Measurements from ENCODE around the gene CD59. TPM values are rescaled to one million over a fixed set of nuclear protein-coding genes. Genes with fewer than 3 reads are reported as not detected.

CD59 gene
- total and polyA plus RNA-seq, 10 of the 15 experiments (the other 5 are each of a cell fraction or from before 2014, with no cell fraction given): 55.5 to 256 (median 181) TPM

DNA sequence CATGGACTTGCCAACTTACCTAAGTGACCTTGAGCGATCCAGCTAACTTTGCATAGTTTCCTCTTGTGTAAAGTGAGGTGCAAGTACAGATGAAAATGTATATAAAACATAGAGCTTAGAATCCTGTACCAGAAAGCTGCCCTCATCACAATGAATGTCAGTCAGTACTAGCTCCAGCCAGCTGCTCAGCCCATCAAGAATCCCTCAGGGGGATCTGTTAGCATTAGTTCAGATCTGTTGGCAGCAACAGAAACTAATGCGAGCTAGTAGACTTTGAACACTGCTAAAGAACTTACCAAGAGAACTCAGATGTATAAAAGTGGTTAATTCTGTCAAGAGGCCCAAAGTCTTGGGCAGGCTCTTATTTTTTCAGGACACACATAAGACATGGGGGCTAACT, 29.3 kb downstream of the CD59 start:
- POLR2A ChIA-PET: interaction anchor here (0.6 to 1.9 kb wide), 3 partner anchors 9 to 901 kb away, joined by 3 to 4 read pairs (median 4); no protein-coding TSS in a partner anchor
- WGBS (ENCODE audit: insufficient coverage, insufficient replicate concordance, low lambda C conversion rate, missing lambda C conversion rate): 89% methylated on average over 2 of the region's 2 CpGs
- Histone ChIP-seq H2AFZ (ENCODE audit: control insufficient read depth, low read depth, low read length) (no peak overlapping the region), H3K4me1 (ENCODE audit: control insufficient read depth, insufficient read depth, low read length) (0 out of 2 replicates have a peak, but pooled peaks cover 4% of the 10 kb centered on the region), H3K4me2 (ENCODE audit: control insufficient read depth, insufficient read depth) (no peak overlapping the region), H3K9me3 (replicated peaks; ENCODE audit: control insufficient read depth, insufficient read depth, low read length) (no peaks in the 10 kb centered on the region), H3K9ac (ENCODE audit: control insufficient read depth, insufficient read depth, low read length) (no peak overlapping the region), H3K27me3 (replicated peaks in 1 of 2; ENCODE audit: control insufficient read depth in 2 of 2, insufficient read depth in 2 of 2, low read length in 1 of 2) (no peaks in the 10 kb centered on the region), H3K27ac (ENCODE audit: control insufficient read depth, insufficient read depth) (no peak overlapping the region), H3K79me2 (ENCODE audit: control insufficient read depth, insufficient read depth, low read length) (no peaks in the 10 kb centered on the region), H3K36me3 (ENCODE audit: control insufficient read depth in 2 of 2, insufficient read depth in 2 of 2, low read length in 1 of 2) (peaks cover 13 to 19% of the 10 kb centered on the region in 2 experiments), H4K20me1 (ENCODE audit: control insufficient read depth, insufficient read depth) (no peaks in the 10 kb centered on the region), H3K4me3 (no peak overlapping the region)
- in situ Hi-C loops (cut with MboI) (no loop called here), intact Hi-C loops (cut with micrococcal nuclease; ENCODE audit: unreplicated experiment) (no loop called here)
- DNase-seq (ENCODE audit: low read depth, low spot score): no peak
- SMC1A ChIA-PET (ENCODE audit: uncharacterized antibody, unreplicated experiment): interaction anchor here (0.8 to 1.2 kb wide), 5 partner anchors 9 to 36 kb away, joined by 3 to 9 read pairs (median 4); no protein-coding TSS in a partner anchor
- TF ChIP-seq CHD4 (IDR thresholded peaks at IDR 0.05): no peak
- TF ChIP-seq CBX5 (IDR thresholded peaks at IDR 0.05; ENCODE audit: low read depth): no peak
- no peak for TF ChIP-seq ZNF24 (IDR thresholded peaks at IDR 0.05)
- no peak for TF ChIP-seq NFIC (IDR thresholded peaks at IDR 0.05; ENCODE audit: low read depth, low read length)
- TF ChIP-seq MYC (IDR thresholded peaks at IDR 0.05; ENCODE audit: insufficient read depth, insufficient read length, insufficient replicate concordance, low read length, severe bottlenecking): no peak
- no peak for TF ChIP-seq EZH2 (IDR thresholded peaks at IDR 0.05; ENCODE audit: borderline replicate concordance, control insufficient read depth, low read depth, low read length)
- TF ChIP-seq ZNF592 (IDR thresholded peaks at IDR 0.05): no peak
- TF ChIP-seq RBBP5 (conservative IDR thresholded peaks at IDR 0.05): no peak
- TF ChIP-seq, protein P1, sequence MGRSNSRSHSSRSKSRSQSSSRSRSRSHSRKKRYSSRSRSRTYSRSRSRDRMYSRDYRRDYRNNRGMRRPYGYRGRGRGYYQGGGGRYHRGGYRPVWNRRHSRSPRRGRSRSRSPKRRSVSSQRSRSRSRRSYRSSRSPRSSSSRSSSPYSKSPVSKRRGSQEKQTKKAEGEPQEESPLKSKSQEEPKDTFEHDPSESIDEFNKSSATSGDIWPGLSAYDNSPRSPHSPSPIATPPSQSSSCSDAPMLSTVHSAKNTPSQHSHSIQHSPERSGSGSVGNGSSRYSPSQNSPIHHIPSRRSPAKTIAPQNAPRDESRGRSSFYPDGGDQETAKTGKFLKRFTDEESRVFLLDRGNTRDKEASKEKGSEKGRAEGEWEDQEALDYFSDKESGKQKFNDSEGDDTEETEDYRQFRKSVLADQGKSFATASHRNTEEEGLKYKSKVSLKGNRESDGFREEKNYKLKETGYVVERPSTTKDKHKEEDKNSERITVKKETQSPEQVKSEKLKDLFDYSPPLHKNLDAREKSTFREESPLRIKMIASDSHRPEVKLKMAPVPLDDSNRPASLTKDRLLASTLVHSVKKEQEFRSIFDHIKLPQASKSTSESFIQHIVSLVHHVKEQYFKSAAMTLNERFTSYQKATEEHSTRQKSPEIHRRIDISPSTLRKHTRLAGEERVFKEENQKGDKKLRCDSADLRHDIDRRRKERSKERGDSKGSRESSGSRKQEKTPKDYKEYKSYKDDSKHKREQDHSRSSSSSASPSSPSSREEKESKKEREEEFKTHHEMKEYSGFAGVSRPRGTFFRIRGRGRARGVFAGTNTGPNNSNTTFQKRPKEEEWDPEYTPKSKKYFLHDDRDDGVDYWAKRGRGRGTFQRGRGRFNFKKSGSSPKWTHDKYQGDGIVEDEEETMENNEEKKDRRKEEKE (IDR thresholded peaks at IDR 0.05): no peak
- no peak for TF ChIP-seq CHD2 (IDR thresholded peaks at IDR 0.05; ENCODE audit: borderline replicate concordance, low read depth, low read length)
- TF ChIP-seq MEF2B (IDR thresholded peaks at IDR 0.05; ENCODE audit: partially characterized antibody, poor library complexity, severe bottlenecking): no peak
- TF ChIP-seq CREB1 (IDR thresholded peaks at IDR 0.05; ENCODE audit: low read depth): no peak
- no peak for TF ChIP-seq GATAD2B (conservative IDR thresholded peaks at IDR 0.05; ENCODE audit: low read depth)
- CTCF ChIA-PET: interaction anchor here (1.0 to 7.1 kb wide), 3 partner anchors 9 to 36 kb away, joined by 3 to 35 read pairs (median 11); no protein-coding TSS in a partner anchor
- RAD21 ChIA-PET (ENCODE audit: unreplicated experiment): interaction anchor here (0.9 to 1.4 kb wide), 3 partner anchors 9 to 36 kb away, joined by 3 to 6 read pairs (median 4); no protein-coding TSS in a partner anchor
- no peak for FAIRE-seq
- BruUV-seq (replicated peaks): no TSS peak
- ATAC-seq: no peak
